Tibial nerve (tissue), 4 donors: ENCODE results near the gene ZNF787. TPM values are rescaled to one million over a fixed set of nuclear protein-coding genes. Genes with fewer than 3 reads are reported as not detected.
"Not testable (repeated sequence)": the region's sequence is repeated elsewhere in the genome, so short reads cannot be mapped to it uniquely, and the experiment has no call there.

ENCODE experiments used
- DNase-seq, 2 donors: peaks; one replicate each; pipeline ENCODE4 v3.0.0-alpha.2; 2019; ENCODE audit warnings: low spot score in 2 of 2
- H3K27ac ChIP-seq, 4 donors: fragments of 200-600 bp; sonication (generic) in 3 of 4; one replicate each; pipeline ENCODE4 v1.5.1; 2017 to 2019; ENCODE audit warnings: mild to moderate bottlenecking in 1 of 4
- H3K27me3 ChIP-seq, 2 donors: fragments of 200-600 bp; sonication (generic) in 1 of 2; one replicate each; pipeline versions ENCODE4 v1.5.1 to v1.6.0; 2017 to 2019
- H3K36me3 ChIP-seq, 3 donors: fragments of 200-600 bp; sonication (generic); one replicate each; pipeline ENCODE4 v1.5.1; 2018 to 2019
- H3K4me1 ChIP-seq, 4 donors: fragments of 200-600 bp; sonication (generic) in 3 of 4; one replicate each; pipeline ENCODE4 v1.5.1; 2017 to 2019
- H3K4me3 ChIP-seq, 4 donors: fragments of 200-600 bp; sonication (generic) in 3 of 4; one replicate each; pipeline ENCODE4 v1.5.1; 2017 to 2019; ENCODE audit warnings: mild to moderate bottlenecking in 1 of 4, moderate library complexity in 1 of 4
- H3K9me3 ChIP-seq, 4 donors: fragments of 200-600 bp; sonication (generic) in 3 of 4; one replicate each; pipeline ENCODE4 v1.5.1; 2017 to 2019
- CTCF ChIP-seq, 5 experiments: fragments of 200-600 bp in 3 of 5; fragments of 450-650 bp in 2 of 5; sonication (generic) in 3 of 5; IDR thresholded peaks; one replicate each; pipeline ENCODE4 v1.5.1; 2016 to 2019; ENCODE audit warnings: antibody characterized with exemption in 5 of 5, mild to moderate bottlenecking in 3 of 5, moderate library complexity in 2 of 5
- EP300 ChIP-seq, 2 donors: sonication (generic); formaldehyde crosslinking; IDR thresholded peaks; one replicate each; pipeline ENCODE4 v1.6.1; 2017; ENCODE audit warnings: antibody characterized with exemption in 2 of 2, mild to moderate bottlenecking in 1 of 2
- POLR2A ChIP-seq, 2 donors: fragments of 450-650 bp; IDR thresholded peaks; one replicate each; pipeline ENCODE4 v1.6.1; 2017; ENCODE audit warnings: antibody characterized with exemption in 2 of 2, mild to moderate bottlenecking in 2 of 2, moderate library complexity in 2 of 2
- WGBS, 2 donors: methylation state at CpG; one replicate each; pipeline ENCODE4 v1.1.5; 2018; 5-methylcytosine and 5-hydroxymethylcytosine counted together
- total RNA-seq, 4 donors: library from RNA; depleted of rRNA; stranded (reverse); fragments of >200 nt; gene quantifications; one replicate each; pipeline ENCODE4 v1.1.0, GENCODE V29; 2016

The ZNF787 gene
- total RNA-seq, 4 donors from 2014 or later = 13.6 to 21.6 (median 18.5) TPM

DNA sequence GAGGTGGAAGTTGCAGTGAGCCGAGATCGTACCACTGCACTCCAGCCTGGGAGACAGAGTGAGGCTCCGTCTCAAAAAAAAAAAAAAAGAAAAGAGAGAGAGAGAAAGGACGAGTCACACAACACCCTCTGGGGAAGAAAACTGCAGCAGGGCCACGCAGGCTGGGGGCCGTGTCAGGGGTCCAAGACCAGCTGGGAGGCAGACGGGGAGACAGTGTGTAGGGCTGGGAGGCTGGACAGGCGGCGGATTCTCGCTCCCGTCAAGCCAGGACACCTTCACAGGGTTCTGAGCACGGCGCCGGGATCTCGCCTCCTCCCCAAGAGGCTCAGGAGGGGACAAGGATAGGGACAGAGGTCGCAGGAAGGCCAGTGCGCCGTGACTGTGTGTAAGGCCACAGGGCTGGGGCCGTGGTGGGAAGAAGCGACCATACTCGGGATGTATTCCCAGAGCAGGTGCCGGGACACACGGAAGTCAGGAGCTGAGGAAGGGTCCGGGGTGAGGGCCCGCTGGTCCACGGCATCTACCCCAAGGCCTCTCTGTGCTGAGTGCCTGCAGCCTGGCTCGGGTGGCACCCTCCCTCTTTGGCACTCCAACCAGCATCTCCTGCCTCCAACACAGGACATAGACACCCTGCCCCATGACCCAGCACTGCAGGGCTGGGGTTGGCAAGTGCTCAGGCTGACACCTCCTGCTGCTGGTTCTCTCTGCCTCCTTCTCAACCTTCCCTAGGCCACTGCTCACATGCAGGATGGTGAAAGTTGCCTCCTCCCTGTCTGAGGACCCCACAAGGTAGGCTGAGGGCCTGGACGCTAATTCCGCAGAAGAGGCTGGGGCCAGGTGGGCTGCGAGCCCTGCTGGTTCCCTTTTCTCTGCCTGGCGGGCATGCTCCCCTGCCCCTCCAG is 21.2 kb downstream of the ZNF787 start:
- no peak for DNase-seq
- WGBS, 2 donors = 92 to 96% methylated on average over 30 to 31 of the region's 31 CpGs
- Histone ChIP-seq H3K27ac (no peak overlapping the region), H3K36me3 (peaks cover 0 to 66% (median 4%) of the 10 kb centered on the region in 3 donors), H3K4me1 (peaks cover 0 to 17% (median under 1%) of the 10 kb centered on the region in 4 donors), H3K4me3 (no peak overlapping the region), H3K9me3 (no peaks in the 10 kb centered on the region), H3K27me3 (no peaks in the 10 kb centered on the region)
- TF ChIP-seq CTCF (IDR thresholded peaks at IDR 0.05) (no peak), EP300 (IDR thresholded peaks at IDR 0.05) (no peak), POLR2A (IDR thresholded peaks at IDR 0.05) (no peak)

- peaks cover 0 to 12% (median 0%) of the 10 kb centered on the region in 4 donors for H3K4me1 ChIP-seq
- H3K4me3 ChIP-seq = no peak overlapping the region
- no peaks in the 10 kb centered on the region for H3K9me3 ChIP-seq
- no peaks in the 10 kb centered on the region for H3K27me3 ChIP-seq
- DNase-seq = no peak
- 91 to 95% methylated on average over 31 to 33 of the region's 34 CpGs for WGBS, 2 donors
- no peak for TF ChIP-seq POLR2A (IDR thresholded peaks at IDR 0.05)
- no peak for TF ChIP-seq CTCF (IDR thresholded peaks at IDR 0.05)
- no peak for TF ChIP-seq EP300 (IDR thresholded peaks at IDR 0.05)
- peaks cover 0 to 66% (median 4%) of the 10 kb centered on the region in 3 donors for H3K36me3 ChIP-seq
- no peak overlapping the region for H3K27ac ChIP-seq
These were observed 22.1 kb downstream of the ZNF787 start for GRCh38 chr19:56098731-56099568.

DNA sequence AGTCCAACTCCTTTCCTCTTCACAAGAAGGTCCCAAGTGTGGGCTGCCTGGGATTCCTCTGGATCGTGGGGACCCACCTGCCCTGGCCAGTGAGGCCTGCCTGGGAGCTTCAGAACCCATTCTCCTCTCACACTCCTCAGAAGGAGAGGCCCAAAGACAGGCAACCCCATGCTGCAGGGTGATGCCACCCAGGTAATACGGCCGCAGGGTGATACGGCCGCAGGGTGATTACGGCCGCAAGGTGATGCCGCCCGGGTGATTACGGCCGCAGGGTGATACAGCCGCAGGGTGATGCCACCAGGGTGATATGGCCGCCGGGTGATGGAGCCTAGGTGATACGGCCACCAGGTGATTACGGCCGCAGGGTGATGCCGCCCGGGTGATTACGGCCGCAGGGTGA is 22.9 kb downstream of the ZNF787 start:
- H3K9me3 ChIP-seq, DNase-seq, H3K27me3 ChIP-seq, H3K4me3 ChIP-seq: not testable (repeated sequence)
- Histone ChIP-seq H3K27ac (peak overlapping the region in 1 of 4 donors; percentile 63), H3K36me3 (peaks cover 0 to 71% (median 4%) of the 10 kb centered on the region in 3 donors), H3K4me1 (peaks cover 0 to 12% (median 0%) of the 10 kb centered on the region in 4 donors)
- 91 to 96% methylated on average over 13 to 21 of the region's 21 CpGs for WGBS, 2 donors

GRCh38 chr19:56097776-56098175 is 23.3 kb downstream of the ZNF787 start:
- H3K27ac ChIP-seq = peak overlapping the region in 1 of 4 donors; percentile 63
- H3K27me3 ChIP-seq = no peaks in the 10 kb centered on the region
- TF ChIP-seq EP300 (IDR thresholded peaks at IDR 0.05) (no peak), POLR2A (IDR thresholded peaks at IDR 0.05) (no peak)
- WGBS, 2 donors = 61 to 85% methylated on average over 2 to 5 of the region's 7 CpGs
- H3K9me3 ChIP-seq = no peaks in the 10 kb centered on the region
- DNase-seq = no peak
- no peak overlapping the region for H3K4me3 ChIP-seq
- peaks cover 0 to 7% (median 0%) of the 10 kb centered on the region in 4 donors for H3K4me1 ChIP-seq
- peaks cover 0 to 69% (median 4%) of the 10 kb centered on the region in 3 donors for H3K36me3 ChIP-seq

GRCh38 chr19:56097306-56097705 is 23.8 kb downstream of the ZNF787 start:
- Histone ChIP-seq H3K36me3 (peaks cover 0 to 65% (median 4%) of the 10 kb centered on the region in 3 donors), H3K9me3 (no peaks in the 10 kb centered on the region), H3K4me3 (no peak overlapping the region), H3K27ac (peak overlapping the region in 1 of 4 donors; percentile 63), H3K4me1 (peaks cover 0 to 5% (median 0%) of the 10 kb centered on the region in 4 donors), H3K27me3 (no peaks in the 10 kb centered on the region)
- no peak for TF ChIP-seq POLR2A (IDR thresholded peaks at IDR 0.05)
- no peak for TF ChIP-seq CTCF (IDR thresholded peaks at IDR 0.05)
- no peak for TF ChIP-seq EP300 (IDR thresholded peaks at IDR 0.05)
- no peak for DNase-seq
- 77 to 88% methylated on average over 23 of the region's 23 CpGs for WGBS, 2 donors
